HFF-Myc (cell line): ENCODE measurements around the gene TLE2.
"Not testable (repeated sequence)": the region's sequence is repeated elsewhere in the genome, so short reads cannot be mapped to it uniquely, and the experiment has no call there.

Experiments used
- DNase-seq: peaks from one replicate; pipeline ENCODE4 v3.0.0-alpha.2; 2011; ENCODE audit warnings: low read depth; ENCODE audit errors: extremely low read depth
- H3K4me3 ChIP-seq: replicated peaks from 2 replicates; pipeline ENCODE4 v1.5.1; 2011; ENCODE audit warnings: low read depth, mild to moderate bottlenecking, control low read depth, low read length
- CTCF ChIP-seq: IDR thresholded peaks from 2 replicates; pipeline ENCODE4 v1.5.1; 2012; ENCODE audit warnings: mild to moderate bottlenecking, low read depth, low read length, control low read depth; ENCODE audit errors: missing control alignments

TLE2 gene

GRCh38 chr19:2976609-2977000 lies 52.5 kb downstream of the TLE2 start:
- no peak for TF ChIP-seq CTCF
- DNase-seq, result no peak
- H3K4me3 ChIP-seq, result peak overlapping the region; percentile 55

- TF ChIP-seq CTCF, result no peak
- H3K4me3 ChIP-seq, result no peak overlapping the region
- no peak for DNase-seq
Measured at GRCh38 chr19:2974342-2975041, 54.6 kb downstream of the TLE2 start.

DNA sequence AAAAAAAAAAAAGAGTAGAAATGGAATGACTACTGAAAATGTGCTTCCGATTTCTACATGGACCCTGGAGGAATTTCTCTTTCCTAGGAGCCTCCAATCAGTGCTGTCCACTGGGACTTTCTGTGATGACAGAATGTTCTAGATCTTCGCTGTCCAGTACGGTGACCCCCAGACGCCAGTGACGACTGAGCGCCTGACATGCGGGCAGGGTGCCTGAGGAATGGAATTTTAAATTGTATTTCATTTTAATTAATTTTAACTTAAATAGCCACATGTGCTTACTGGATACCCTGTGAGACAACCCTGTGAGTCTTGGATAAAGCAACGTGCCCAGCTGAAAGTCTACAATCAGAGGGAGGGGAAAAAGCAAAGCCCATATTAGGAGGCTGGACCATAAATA lies 55.9 kb downstream of the TLE2 start:
- H3K4me3 ChIP-seq, result no peak overlapping the region
- no peak for TF ChIP-seq CTCF
- no peak for DNase-seq

GRCh38 chr19:2970201-2970835 lies 58.8 kb downstream of the TLE2 start:
- TF ChIP-seq CTCF, result no peak
- no peak for DNase-seq
- no peak overlapping the region for H3K4me3 ChIP-seq

GRCh38 chr19:2969104-2969504 lies 60.0 kb downstream of the TLE2 start:
- DNase-seq, result no peak
- no peak for TF ChIP-seq CTCF
- H3K4me3 ChIP-seq, result no peak overlapping the region

- no peak for TF ChIP-seq CTCF
- no peak overlapping the region for H3K4me3 ChIP-seq
- no peak for DNase-seq
Measured at GRCh38 chr19:2967972-2968371, 61.1 kb downstream of the TLE2 start.

GRCh38 chr19:2964874-2965273 lies 64.2 kb downstream of the TLE2 start:
- H3K4me3 ChIP-seq, result no peak overlapping the region
- TF ChIP-seq CTCF, result no peak
- DNase-seq, result no peak

DNA sequence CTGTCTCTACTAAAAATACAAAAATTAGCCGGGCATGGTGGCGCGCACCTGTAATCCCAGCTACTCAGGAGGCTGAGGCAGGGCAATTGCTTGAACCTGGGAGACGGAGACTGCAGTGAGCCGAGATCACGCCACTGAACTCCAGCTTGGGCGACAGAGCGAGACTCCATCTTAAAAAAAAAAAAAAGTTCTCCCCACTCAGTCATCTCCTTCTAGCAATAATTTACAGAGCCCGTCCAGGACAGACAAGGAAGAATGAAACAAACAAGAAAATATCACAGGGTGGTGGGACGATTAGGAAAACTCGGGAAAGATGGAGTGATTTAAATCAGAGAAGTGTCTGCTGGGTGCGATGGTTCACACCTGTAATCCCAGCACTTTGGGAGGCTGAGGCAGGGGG lies 65.4 kb downstream of the TLE2 start:
- H3K4me3 ChIP-seq, DNase-seq: not testable (repeated sequence)
